SK-N-SH treated with all-trans-retinoic acid at 6 μM for 48 hours (cell line): ENCODE results near the gene NR1H3.
"Not testable (repeated sequence)": the region's sequence is repeated elsewhere in the genome, so short reads cannot be mapped to it uniquely, and the experiment has no call there.

Source experiments
- ATAC-seq: fragments of 200-7000 bp; cut with Tn5 transposase; 3 replicates; pipeline ENCODE4 v1.9.1; 2020; ENCODE audit warnings: mild to moderate bottlenecking, moderate library complexity
- ARNTL ChIP-seq: fragments of 450-650 bp; formaldehyde crosslinking; IDR thresholded peaks from 2 replicates; pipeline ENCODE4 v1.5.0; 2020; ENCODE audit warnings: low read depth, mild to moderate bottlenecking, moderate library complexity, borderline replicate concordance
- BACH2 ChIP-seq: fragments of 250-450 bp; sonication (Bioruptor Pico); IDR thresholded peaks from 2 replicates; pipeline ENCODE4 v1.9.0; 2021; ENCODE audit warnings: mild to moderate bottlenecking, borderline replicate concordance
- CREB5 ChIP-seq: fragments of 250-450 bp; sonication (Bioruptor Pico); IDR thresholded peaks from 2 replicates; pipeline ENCODE4 v1.5.1; 2020; ENCODE audit warnings: low read depth, mild to moderate bottlenecking, moderate library complexity
- CSDC2 ChIP-seq: fragments of 250-450 bp; sonication (Bioruptor Pico); IDR thresholded peaks from 2 replicates; pipeline ENCODE4 v1.5.0; 2020; ENCODE audit warnings: mild to moderate bottlenecking, moderate library complexity
- GLIS3 ChIP-seq: fragments of 250-450 bp; sonication (Bioruptor Pico); IDR thresholded peaks from 2 replicates; pipeline ENCODE4 v1.5.0; 2020; ENCODE audit warnings: mild to moderate bottlenecking, moderate library complexity
- ISL1 ChIP-seq: fragments of 250-450 bp; sonication (Bioruptor Pico); IDR thresholded peaks from 2 replicates; pipeline ENCODE4 v2.1.2; 2022; ENCODE audit warnings: mild to moderate bottlenecking, moderate library complexity
- OSR1 ChIP-seq: fragments of 250-450 bp; sonication (Bioruptor Pico); IDR thresholded peaks from 2 replicates; pipeline ENCODE4 v1.8.0; 2022; ENCODE audit warnings: moderate library complexity, mild to moderate bottlenecking, inconsistent platforms
- POU6F1 ChIP-seq: fragments of 250-450 bp; sonication (Bioruptor Pico); IDR thresholded peaks from 2 replicates; pipeline ENCODE4 v1.8.0; 2021; ENCODE audit warnings: low read depth, mild to moderate bottlenecking, moderate library complexity, borderline replicate concordance
- PPARA ChIP-seq: fragments of 250-450 bp; sonication (Bioruptor Pico); IDR thresholded peaks from 2 replicates; pipeline ENCODE4 v1.5.0; 2020; ENCODE audit warnings: mild to moderate bottlenecking, borderline replicate concordance
- RARB ChIP-seq: fragments of 250-450 bp; sonication (Bioruptor Pico); IDR thresholded peaks from 2 replicates; pipeline ENCODE4 v1.8.0; 2021; ENCODE audit warnings: mild to moderate bottlenecking, moderate library complexity
- SNAI2 ChIP-seq: fragments of 250-450 bp; sonication (Bioruptor Pico); IDR thresholded peaks from 2 replicates; pipeline ENCODE4 v1.5.0; 2020; ENCODE audit warnings: mild to moderate bottlenecking, moderate library complexity
- TCF4 ChIP-seq: fragments of 250-450 bp; sonication (Bioruptor Pico); IDR thresholded peaks from 2 replicates; pipeline ENCODE4 v1.8.0; 2021; ENCODE audit warnings: mild to moderate bottlenecking, moderate library complexity, borderline replicate concordance
- TOX ChIP-seq: fragments of 250-450 bp; sonication (Bioruptor Pico); IDR thresholded peaks from 2 replicates; pipeline ENCODE4 v1.8.0; 2021; ENCODE audit warnings: mild to moderate bottlenecking, moderate library complexity, borderline replicate concordance
- TSHZ2 ChIP-seq: fragments of 250-450 bp; sonication (Bioruptor Pico); IDR thresholded peaks from 2 replicates; pipeline ENCODE4 v1.5.0; 2020; ENCODE audit warnings: mild to moderate bottlenecking, moderate library complexity
- ZC3H10 ChIP-seq: fragments of 250-450 bp; sonication (Bioruptor Pico); IDR thresholded peaks from 2 replicates; pipeline ENCODE4 v1.5.1; 2021; ENCODE audit warnings: mild to moderate bottlenecking, moderate library complexity
- ZFP30 ChIP-seq: fragments of 450-650 bp; formaldehyde crosslinking; IDR thresholded peaks from 2 replicates; pipeline ENCODE4 v1.5.0; 2022; ENCODE audit warnings: mild to moderate bottlenecking, moderate library complexity
- ZNF70 ChIP-seq: fragments of 450-650 bp; formaldehyde crosslinking; IDR thresholded peaks from 2 replicates; pipeline ENCODE4 v1.5.0; 2020; ENCODE audit warnings: mild to moderate bottlenecking, moderate library complexity
- ZNF8 ChIP-seq: fragments of 450-650 bp; formaldehyde crosslinking; IDR thresholded peaks from 2 replicates; pipeline ENCODE4 v1.5.0; 2020; ENCODE audit warnings: mild to moderate bottlenecking, moderate library complexity

NR1H3 gene

GRCh38 chr11:47306484-47306844 lies 48.7 kb downstream of the NR1H3 start:
- TF ChIP-seq TOX (no peak), PPARA (CRISPR knock-in tag) (no peak), ISL1 (CRISPR knock-in tag) (no peak), OSR1 (no peak), CSDC2 (CRISPR knock-in tag) (no peak), SNAI2 (CRISPR knock-in tag) (no peak), TSHZ2 (no peak), ZC3H10 (CRISPR knock-in tag) (no peak), RARB (CRISPR knock-in tag) (no peak)
- ATAC-seq: no peak

GRCh38 chr11:47308050-47308823 lies 50.4 kb downstream of the NR1H3 start:
- no peak for TF ChIP-seq PPARA (CRISPR knock-in tag)
- no peak for TF ChIP-seq ZNF70 (CRISPR knock-in tag)
- TF ChIP-seq TCF4 (CRISPR knock-in tag): no peak
- TF ChIP-seq TOX: no peak
- no peak for TF ChIP-seq CREB5 (CRISPR knock-in tag)
- TF ChIP-seq ISL1 (CRISPR knock-in tag): no peak
- TF ChIP-seq OSR1: no peak
- TF ChIP-seq GLIS3: no peak
- no peak for TF ChIP-seq ARNTL (CRISPR knock-in tag)
- TF ChIP-seq SNAI2 (CRISPR knock-in tag): no peak
- no peak for TF ChIP-seq CSDC2 (CRISPR knock-in tag)
- TF ChIP-seq ZFP30 (CRISPR knock-in tag): no peak
- TF ChIP-seq BACH2: no peak
- no peak for ATAC-seq

- TF ChIP-seq SNAI2 (CRISPR knock-in tag) (no peak), CSDC2 (CRISPR knock-in tag) (no peak), BACH2 (no peak), ZC3H10 (CRISPR knock-in tag) (no peak), ISL1 (CRISPR knock-in tag) (no peak), RARB (CRISPR knock-in tag) (no peak), CREB5 (CRISPR knock-in tag) (no peak), TOX (no peak), ZNF8 (CRISPR knock-in tag) (no peak), POU6F1 (CRISPR knock-in tag) (no peak), TSHZ2 (no peak)
- TF ChIP-seq, all 23 proteins: peak for 0
- ATAC-seq: peak; percentile 39; the same call in 1 of the 3 replicates
Measured at GRCh38 chr11:47314992-47315391, 57.2 kb downstream of the NR1H3 start.

GRCh38 chr11:47316501-47316900 lies 58.7 kb downstream of the NR1H3 start:
- not testable (repeated sequence) for ATAC-seq
